H9 (cell line): Measurements from ENCODE around the gene NIN. TPM values are rescaled to one million over a fixed set of nuclear protein-coding genes. Genes with fewer than 3 reads are reported as not detected.

Experiments
- DNase-seq: peaks from one replicate; pipeline ENCODE4 v3.0.0-alpha.2; 2017
- H2AFZ ChIP-seq: one replicate; pipeline ENCODE4 v1.6.1; 2013; ENCODE audit warnings: mild to moderate bottlenecking, low read length, control low read depth, moderate library complexity
- H2AK5ac ChIP-seq: 2 replicates; pipeline ENCODE4 v1.6.1; 2013; ENCODE audit warnings: low read length, control low read depth, mixed read lengths; ENCODE audit not compliant: insufficient read length
- H2BK120ac ChIP-seq: one replicate; pipeline ENCODE4 v1.6.1; 2013; ENCODE audit warnings: low read depth, mild to moderate bottlenecking, low read length, control low read depth, inconsistent platforms; ENCODE audit not compliant: poor library complexity, severe bottlenecking
- H2BK12ac ChIP-seq: 2 replicates; pipeline ENCODE4 v1.6.1; 2013; ENCODE audit warnings: low read length, control low read depth, mixed read lengths, low read depth; ENCODE audit not compliant: insufficient read length
- H2BK15ac ChIP-seq: 2 replicates; pipeline ENCODE4 v1.6.1; 2013; ENCODE audit warnings: low read depth, low read length, control low read depth
- H2BK20ac ChIP-seq: one replicate; pipeline ENCODE4 v1.6.1; 2013; ENCODE audit warnings: low read depth, mild to moderate bottlenecking, low read length, control low read depth, inconsistent platforms; ENCODE audit not compliant: poor library complexity, severe bottlenecking
- H2BK5ac ChIP-seq: 2 replicates; pipeline ENCODE4 v1.6.1; 2013; ENCODE audit warnings: low read length, control low read depth, mixed read lengths; ENCODE audit not compliant: insufficient read length
- H3K14ac ChIP-seq: 2 replicates; pipeline ENCODE4 v1.6.1; 2013; ENCODE audit warnings: low read length, control low read depth; ENCODE audit not compliant: insufficient read depth
- H3K18ac ChIP-seq: 2 replicates; pipeline ENCODE4 v1.6.1; 2013; ENCODE audit warnings: low read depth, mild to moderate bottlenecking, mixed read lengths, low read length, control low read depth; ENCODE audit not compliant: insufficient read length
- H3K23ac ChIP-seq: 2 replicates; pipeline ENCODE4 v1.6.1; 2013; ENCODE audit warnings: low read length, control low read depth, mixed read lengths, low read depth; ENCODE audit not compliant: insufficient read length
- H3K23me2 ChIP-seq: 2 replicates; pipeline ENCODE4 v1.6.1; 2013; ENCODE audit warnings: low read depth, mild to moderate bottlenecking, mixed read lengths, low read length, control low read depth; ENCODE audit not compliant: insufficient read length, poor library complexity, severe bottlenecking
- H3K27ac ChIP-seq: 2 replicates; pipeline ENCODE4 v1.5.1; 2013; ENCODE audit warnings: low read length, control low read depth, mixed read lengths, low read depth; ENCODE audit not compliant: insufficient read length
- H3K27me3 ChIP-seq: 2 replicates; pipeline ENCODE4 v1.6.1; 2013; ENCODE audit warnings: low read length, control low read depth, inconsistent platforms; ENCODE audit not compliant: insufficient read depth
- H3K4ac ChIP-seq: 2 replicates; pipeline ENCODE4 v1.6.1; 2013; ENCODE audit warnings: low read depth, mild to moderate bottlenecking, control low read depth, inconsistent platforms, low read length, moderate library complexity
- H3K4me1 ChIP-seq: 2 replicates; pipeline ENCODE4 v1.6.1; 2013; ENCODE audit warnings: low read length, control low read depth, inconsistent platforms; ENCODE audit not compliant: insufficient read depth
- H3K4me2 ChIP-seq: 2 replicates; pipeline ENCODE4 v1.6.1; 2013; ENCODE audit warnings: low read length, control low read depth, mixed read lengths; ENCODE audit not compliant: insufficient read length, insufficient read depth
- H3K56ac ChIP-seq: 2 replicates; pipeline ENCODE4 v1.6.1; 2013; ENCODE audit warnings: low read depth, mild to moderate bottlenecking, mixed read lengths, low read length, control low read depth; ENCODE audit not compliant: insufficient read length
- H3K79me1 ChIP-seq: 2 replicates; pipeline ENCODE4 v1.6.1; 2013; ENCODE audit warnings: low read depth, mild to moderate bottlenecking, moderate library complexity, low read length, control low read depth, inconsistent platforms; ENCODE audit not compliant: insufficient read depth, poor library complexity, severe bottlenecking
- H3K79me2 ChIP-seq: 2 replicates; pipeline ENCODE4 v1.6.1; 2013; ENCODE audit warnings: low read length, control low read depth, inconsistent platforms; ENCODE audit not compliant: insufficient read depth
- H3K9ac ChIP-seq: 2 replicates; pipeline ENCODE4 v1.6.1; 2013; ENCODE audit warnings: low read length, control low read depth, mixed read lengths; ENCODE audit not compliant: insufficient read length; ENCODE audit errors: extremely low read depth
- H3K9me3 ChIP-seq: one replicate; pipeline ENCODE4 v1.6.1; 2013; ENCODE audit warnings: low read depth, low read length, inconsistent platforms; ENCODE audit not compliant: control insufficient read depth
- H3T11ph ChIP-seq: one replicate; pipeline ENCODE4 v1.6.1; 2013; ENCODE audit warnings: mild to moderate bottlenecking, low read length, control low read depth, inconsistent platforms
- H4K20me1 ChIP-seq: one replicate; pipeline ENCODE4 v1.6.1; 2013; ENCODE audit not compliant: control insufficient read depth, insufficient read length, insufficient read depth
- H4K5ac ChIP-seq: 2 replicates; pipeline ENCODE4 v1.6.1; 2013; ENCODE audit warnings: low read depth, mild to moderate bottlenecking, mixed read lengths, low read length, control low read depth; ENCODE audit not compliant: insufficient read length
- H4K8ac ChIP-seq: replicated peaks from 2 replicates; pipeline ENCODE4 v1.6.1; 2013; ENCODE audit warnings: low read length, control low read depth, mixed read lengths, low read depth; ENCODE audit not compliant: insufficient read length
- H4K91ac ChIP-seq: 2 replicates; pipeline ENCODE4 v1.6.1; 2013; ENCODE audit warnings: low read depth, mild to moderate bottlenecking, moderate library complexity, mixed read lengths, low read length, control low read depth; ENCODE audit not compliant: insufficient read length
- H3K27ac Mint-ChIP-seq, 3 experiments: 2 replicates in 2 of 3; 3 replicates in 1 of 3; pipeline ENCODE4 v1.8.0; 2020 to 2021; ENCODE audit warnings: mixed read lengths in 3 of 3, mild to moderate bottlenecking in 1 of 3, moderate library complexity in 1 of 3
- H3K27me3 Mint-ChIP-seq: 2 replicates; pipeline ENCODE4 v1.8.0; 2021; ENCODE audit warnings: low read depth, mild to moderate bottlenecking, moderate library complexity, mixed read lengths
- H3K36me3 Mint-ChIP-seq, 3 experiments: 2 replicates in 2 of 3; 3 replicates in 1 of 3; pipeline ENCODE4 v1.8.0; 2020 to 2021; ENCODE audit warnings: low read depth in 3 of 3, mixed read lengths in 3 of 3; ENCODE audit not compliant: insufficient read depth in 1 of 3
- H3K4me1 Mint-ChIP-seq, 2 experiments: 2 replicates each; pipeline ENCODE4 v1.8.0; 2020; ENCODE audit warnings: mixed read lengths in 2 of 2
- H3K4me3 Mint-ChIP-seq, 2 experiments: 2 replicates in 1 of 2; 3 replicates in 1 of 2; pipeline ENCODE4 v1.8.0; 2020 to 2021; ENCODE audit warnings: mild to moderate bottlenecking in 2 of 2, mixed read lengths in 2 of 2, moderate library complexity in 1 of 2
- H3K9me3 Mint-ChIP-seq, 2 experiments: 2 replicates in 1 of 2; 3 replicates in 1 of 2; pipeline ENCODE4 v1.8.0; 2020; ENCODE audit warnings: mild to moderate bottlenecking in 2 of 2, mixed read lengths in 2 of 2, moderate library complexity in 1 of 2
- CTCF ChIP-seq: fragments of 200-600 bp; sonication (generic); conservative IDR thresholded peaks from 3 replicates; pipeline ENCODE4 v1.8.0; 2021; ENCODE audit warnings: antibody characterized with exemption, mild to moderate bottlenecking
- WGBS: extraction: QIAGEN DNeasy Blood & Tissue Kit; methylation state at CpG from one replicate; pipeline ENCODE4 v1.1.7; 2013; ENCODE audit warnings: missing lambda C conversion rate, low lambda C conversion rate, mixed read lengths; ENCODE audit not compliant: insufficient read length; ENCODE audit errors: extremely low coverage; 5-methylcytosine and 5-hydroxymethylcytosine counted together
- total RNA-seq: library from RNA; stranded (reverse); gene quantifications from 2 replicates; pipeline ENCODE4 v1.2.1, GENCODE V29; 2021

Gene NIN
- total RNA-seq, 1 experiment from 2014 or later, result 18.4 TPM

GRCh38 chr14:50778721-50779483, 52.1 kb downstream of the NIN start:
- H3T11ph ChIP-seq, result no peak overlapping the region
- DNase-seq, result no peak
- H4K5ac ChIP-seq, result no peak overlapping the region
- no peak overlapping the region for H3K4ac ChIP-seq
- no peak overlapping the region for H3K4me2 ChIP-seq
- H4K91ac ChIP-seq, result no peak overlapping the region
- no peak overlapping the region for H3K23ac ChIP-seq
- no peaks in the 10 kb centered on the region for H3K9me3 ChIP-seq
- no peak overlapping the region for H2BK20ac ChIP-seq
- no peaks in the 10 kb centered on the region for H3K79me1 ChIP-seq
- no peaks in the 10 kb centered on the region for H3K27me3 ChIP-seq
- H3K4me1 Mint-ChIP-seq, result peaks cover 8 to 12% of the 10 kb centered on the region in 2 experiments
- H3K18ac ChIP-seq, result no peak overlapping the region
- no peak for TF ChIP-seq CTCF
- H3K9me3 Mint-ChIP-seq, result no peaks in the 10 kb centered on the region
- no peak overlapping the region for H3K9ac ChIP-seq
- H3K36me3 Mint-ChIP-seq, result no peaks in the 10 kb centered on the region; a peak in 2 of 7 replicates
- H2BK12ac ChIP-seq, result no peak overlapping the region
- H3K14ac ChIP-seq, result no peak overlapping the region
- peak overlapping the region in 2 of 3 experiments; percentile 14 to 81; a peak in 2 of 7 replicates for H3K27ac Mint-ChIP-seq
- H2AFZ ChIP-seq, result no peak overlapping the region
- H2BK5ac ChIP-seq, result no peak overlapping the region
- H3K4me3 Mint-ChIP-seq, result no peak overlapping the region
- no peak overlapping the region for H2AK5ac ChIP-seq
- no peaks in the 10 kb centered on the region for H3K4me1 ChIP-seq
- H4K8ac ChIP-seq, result no peak overlapping the region
- no peaks in the 10 kb centered on the region for H3K27me3 Mint-ChIP-seq
- H3K27ac ChIP-seq, result no peak overlapping the region
- H2BK120ac ChIP-seq, result no peak overlapping the region
- no peaks in the 10 kb centered on the region for H4K20me1 ChIP-seq
- no peak overlapping the region for H2BK15ac ChIP-seq
- H3K79me2 ChIP-seq, result no peaks in the 10 kb centered on the region
- H3K23me2 ChIP-seq, result no peaks in the 10 kb centered on the region
- no CpG with 5 or more reads among the region's 8 CpGs for WGBS
- no peak overlapping the region for H3K56ac ChIP-seq
